Left cardiac atrium (tissue), 4 donors: Measurements from ENCODE around the gene RUNX1. TPM values are rescaled to one million over a fixed set of nuclear protein-coding genes. Genes with fewer than 3 reads are reported as not detected.

Source experiments
- ATAC-seq, 2 donors: fragments of 200-7000 bp; cut with Tn5 transposase; one replicate each; pipeline ENCODE4 v1.9.1; 2020; ENCODE audit warnings: mild to moderate bottlenecking in 2 of 2, moderate library complexity in 2 of 2
- DNase-seq: peaks from one replicate; pipeline ENCODE4 v3.0.0-alpha.2; 2020
- intact Hi-C, 2 donors: fragments of 100-400 bp; cut with DNase I; formaldehyde crosslinking; loops; one replicate each; pipeline versions ENCODE4 v1.14.1 to v1.15.1; 2022 to 2023
- total RNA-seq, 2 donors: library from RNA; stranded (reverse); fragmentation: NEBNext Ultra II Directional; extraction: Animal tissue kit (Norgen Biotek cat#: 25700); gene quantifications; one replicate each; pipeline ENCODE4 v1.2.1, GENCODE V29; 2021
- donor health status: DM: no; HTN: yes; CAD: no.
- donor health status: DM: no; HTN: yes; CAD: no; lungs with severe emphysema.
- donor health status: DM: yes; HTN: yes; CAD: no.
- donor health status: Dilated cardiomyopathy.

The RUNX1 gene
- total RNA-seq, 2 donors from 2014 or later, result 7.8 to 27.4 TPM

- ATAC-seq (no peak), DNase-seq (no peak)
- intact Hi-C loops, result loop anchor here (10.0 kb wide), 4 partner anchors 142 to 1282 kb away; no protein-coding TSS in a partner anchor
Observed at GRCh38 chr21:34743285-34743684, 305.8 kb downstream of the RUNX1 start.

- DNase-seq (no peak), ATAC-seq (no peak)
- intact Hi-C loops, result loop anchor here (10.0 kb wide), 4 partner anchors 145 to 1285 kb away; no protein-coding TSS in a partner anchor
Observed at GRCh38 chr21:34740198-34740597, 308.9 kb downstream of the RUNX1 start.
